Measurements from ENCODE around the gene RPL36AL.
A peak's percentile ranks its signal among the peaks of the same experiment; 100 is the strongest.

Gene RPL36AL

GRCh38 chr14:49581209-49582112 is 39.0 kb downstream of the RPL36AL start:
- no peak for DNase-seq (ENCODE audit: low spot score)

- no peak for DNase-seq (ENCODE audit: low spot score)
Measured at GRCh38 chr14:49579841-49580240, 40.6 kb downstream of the RPL36AL start.

- DNase-seq (ENCODE audit: low spot score): peak; percentile 69
Measured at GRCh38 chr14:49578141-49578540, 42.3 kb downstream of the RPL36AL start.

GRCh38 chr14:49574038-49574437 is 46.4 kb downstream of the RPL36AL start:
- DNase-seq (ENCODE audit: low spot score): no peak

GRCh38 chr14:49569281-49569680 is 51.1 kb downstream of the RPL36AL start:
- no peak for DNase-seq (ENCODE audit: low spot score)

Small RNAs within 50 kb of the gene (small RNA-seq; reads per million reads assigned to genes)
- gene AL139099.3: 0 reads per million in 2 experiments
- 0 reads per million in 2 experiments for gene AL139099.4
- gene RF00019: 0 reads per million in 2 experiments
